Measurements from ENCODE around the gene KLHL2.
"Not testable (repeated sequence)": the region's sequence is repeated elsewhere in the genome, so short reads cannot be mapped to it uniquely, and the experiment has no call there.

The KLHL2 gene

GRCh38 chr4:165203541-165204461 lies 3.6 kb upstream of the KLHL2 start:
- DNase-seq (ENCODE audit: low read depth) = no peak

DNA sequence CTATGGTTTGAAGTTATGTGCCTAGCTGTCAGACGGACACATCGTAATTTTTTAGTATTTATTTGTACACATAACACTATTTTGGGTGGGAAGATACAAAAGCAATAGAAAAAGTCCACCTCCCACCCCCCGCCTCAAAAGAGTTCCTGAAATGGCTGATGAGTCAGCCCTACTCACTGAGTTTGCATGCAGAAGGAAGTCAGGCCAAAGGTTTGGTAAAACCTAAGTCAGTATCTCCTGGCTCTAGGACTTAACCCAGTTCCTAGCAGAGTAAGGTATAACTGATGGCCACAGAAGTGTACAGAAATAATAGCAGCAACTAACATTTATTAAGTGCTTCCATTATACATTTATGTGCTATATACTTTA lies 2.9 kb upstream of the KLHL2 start:
- no peak for DNase-seq (ENCODE audit: low read depth)

- DNase-seq (ENCODE audit: low read depth) = no peak
Measured at GRCh38 chr4:165207016-165207430, 338 bp upstream of the KLHL2 start.

- no peak for DNase-seq (ENCODE audit: low read depth)
Measured at GRCh38 chr4:165208221-165208652, 876 bp downstream of the KLHL2 start.

GRCh38 chr4:165208741-165209388 lies 1.5 kb downstream of the KLHL2 start:
- no peak for DNase-seq (ENCODE audit: low read depth)

- no peak for DNase-seq (ENCODE audit: low read depth)
Measured at GRCh38 chr4:165209796-165210195, 2.4 kb downstream of the KLHL2 start.

GRCh38 chr4:165210566-165210965 lies 3.2 kb downstream of the KLHL2 start:
- DNase-seq (ENCODE audit: low read depth) = no peak

DNA sequence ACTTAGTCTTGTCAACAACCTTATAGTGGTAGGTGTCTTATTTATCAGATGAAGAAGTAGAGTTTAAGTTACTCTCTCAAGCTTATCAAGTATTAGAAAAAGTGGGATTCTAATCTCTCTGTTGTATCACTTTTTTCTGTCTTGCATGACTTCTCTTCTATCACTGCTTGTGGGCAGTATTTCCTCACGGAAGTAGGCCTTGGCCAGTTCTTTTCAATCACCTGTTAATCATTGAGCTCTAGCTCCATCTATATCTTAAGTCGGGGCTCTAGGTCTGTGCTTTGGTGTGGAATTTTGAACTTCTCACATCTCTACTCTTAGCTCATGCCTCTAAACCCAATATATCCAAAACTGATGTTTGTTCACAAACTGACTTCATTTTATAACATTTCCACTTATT lies 5.3 kb downstream of the KLHL2 start:
- not testable (repeated sequence) for DNase-seq (ENCODE audit: low read depth)

- DNase-seq (ENCODE audit: low read depth) = not testable (repeated sequence)
Measured at GRCh38 chr4:165213404-165213803, 6.0 kb downstream of the KLHL2 start.

DNA sequence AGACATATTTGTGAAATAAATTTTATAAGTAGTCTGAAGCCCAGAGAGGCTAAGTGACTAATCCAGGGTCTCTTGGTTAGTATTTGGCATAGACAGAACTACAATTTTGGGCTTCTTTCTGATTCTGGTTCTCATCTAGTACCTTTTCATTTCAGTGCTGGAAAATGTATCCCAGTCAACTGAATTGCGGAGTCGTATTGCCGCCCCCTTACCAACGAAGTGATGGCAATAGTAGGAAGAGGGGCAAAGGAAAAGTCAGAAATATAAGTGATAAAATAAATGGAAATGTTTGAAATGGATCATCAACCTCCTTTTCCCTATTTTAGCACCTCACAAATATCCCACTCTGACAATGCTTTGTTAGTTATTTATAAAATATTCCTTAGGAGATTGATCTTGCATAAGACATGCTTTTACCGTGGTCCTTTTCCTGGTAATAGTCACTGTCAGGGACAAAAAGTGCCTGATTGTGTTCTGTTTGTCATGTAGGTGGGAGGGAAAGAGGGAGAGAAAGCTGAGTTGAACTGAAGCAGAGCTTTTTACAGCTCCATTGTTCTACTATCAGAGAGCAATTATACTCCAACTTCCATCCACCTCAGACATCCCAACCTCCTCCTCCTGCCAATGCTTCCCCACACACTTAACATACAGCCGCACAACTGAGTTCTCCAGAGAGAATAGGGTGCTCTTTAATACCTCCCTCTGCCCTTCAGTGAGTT lies 6.8 kb downstream of the KLHL2 start:
- not testable (repeated sequence) for DNase-seq (ENCODE audit: low read depth)

- DNase-seq (ENCODE audit: low read depth) = peak; percentile 61
Measured at GRCh38 chr4:165215034-165215751, 7.8 kb downstream of the KLHL2 start.

DNA sequence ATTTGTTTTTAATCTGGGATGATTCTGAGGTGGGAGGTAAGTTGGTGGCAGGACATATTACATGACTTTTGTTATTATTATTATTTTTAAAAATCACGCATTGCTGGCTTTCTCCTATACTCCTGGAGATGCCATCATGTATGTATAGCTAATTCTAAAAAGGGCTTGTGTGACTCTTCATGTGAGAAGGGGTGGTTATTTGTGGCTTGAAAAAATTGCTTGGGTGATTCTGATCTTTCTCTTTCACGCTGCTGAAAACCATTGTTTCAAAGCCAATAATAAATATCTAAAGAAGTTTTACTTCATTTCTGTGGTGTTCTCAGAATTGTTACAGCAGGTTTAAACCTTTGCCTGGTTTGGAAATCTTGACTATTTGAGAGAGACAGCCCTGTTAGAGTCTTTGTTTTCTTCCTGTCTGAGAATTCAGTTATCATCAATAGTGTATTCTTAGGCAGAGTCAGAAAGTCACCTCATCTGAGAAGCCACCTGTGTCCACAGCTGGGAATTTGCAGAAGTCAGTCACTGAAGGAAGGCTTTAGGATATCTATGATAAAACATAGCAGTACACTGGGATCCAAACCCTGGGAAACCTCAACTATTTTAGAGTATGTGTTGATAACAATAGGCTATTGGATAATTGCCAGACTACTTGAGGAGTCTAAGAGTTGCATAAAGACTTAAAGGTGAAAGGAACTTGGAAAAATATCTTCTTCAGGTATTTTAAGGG lies 8.6 kb downstream of the KLHL2 start:
- DNase-seq (ENCODE audit: low read depth) = not testable (repeated sequence)

DNA sequence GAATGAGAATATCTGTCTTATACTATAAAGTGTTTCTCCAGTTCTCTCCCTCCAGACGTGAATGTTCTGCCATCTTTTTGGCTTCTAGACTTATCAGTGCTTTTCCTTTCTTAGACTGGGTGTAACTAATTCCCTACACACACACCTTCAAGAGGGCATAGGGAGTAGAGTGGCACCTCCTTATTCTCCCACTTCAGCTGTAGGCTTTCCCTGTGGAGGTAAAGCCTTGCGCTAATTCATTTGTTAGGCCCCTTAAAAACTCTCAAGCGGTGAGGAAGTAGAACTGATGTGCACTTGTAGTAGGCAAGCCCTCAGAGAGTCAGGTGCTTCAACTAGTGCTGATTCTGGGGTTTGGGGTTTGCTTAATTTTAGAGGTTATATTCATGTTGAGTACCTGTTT lies 10.0 kb downstream of the KLHL2 start:
- no peak for DNase-seq (ENCODE audit: low read depth)

DNA sequence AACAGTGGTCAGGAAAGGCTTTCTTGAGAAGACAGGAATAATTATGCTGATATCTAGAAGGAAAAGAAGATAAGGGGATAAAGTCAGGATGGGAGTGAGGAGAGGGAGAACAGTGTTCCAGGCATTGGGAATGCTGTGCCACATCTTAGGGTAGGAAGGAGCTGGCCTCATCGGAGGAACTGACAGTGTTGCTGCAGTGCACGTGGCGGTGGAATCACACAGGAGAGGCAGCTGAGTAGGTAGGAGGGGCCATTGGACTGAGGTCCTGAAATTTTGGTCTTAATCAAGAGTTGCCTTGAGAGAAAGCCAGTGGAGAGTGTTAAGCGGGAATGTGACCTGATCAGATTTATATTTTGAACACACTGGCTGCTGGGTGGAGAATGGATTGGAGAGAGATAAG lies 13.9 kb downstream of the KLHL2 start:
- not testable (repeated sequence) for DNase-seq (ENCODE audit: low read depth)

DNA sequence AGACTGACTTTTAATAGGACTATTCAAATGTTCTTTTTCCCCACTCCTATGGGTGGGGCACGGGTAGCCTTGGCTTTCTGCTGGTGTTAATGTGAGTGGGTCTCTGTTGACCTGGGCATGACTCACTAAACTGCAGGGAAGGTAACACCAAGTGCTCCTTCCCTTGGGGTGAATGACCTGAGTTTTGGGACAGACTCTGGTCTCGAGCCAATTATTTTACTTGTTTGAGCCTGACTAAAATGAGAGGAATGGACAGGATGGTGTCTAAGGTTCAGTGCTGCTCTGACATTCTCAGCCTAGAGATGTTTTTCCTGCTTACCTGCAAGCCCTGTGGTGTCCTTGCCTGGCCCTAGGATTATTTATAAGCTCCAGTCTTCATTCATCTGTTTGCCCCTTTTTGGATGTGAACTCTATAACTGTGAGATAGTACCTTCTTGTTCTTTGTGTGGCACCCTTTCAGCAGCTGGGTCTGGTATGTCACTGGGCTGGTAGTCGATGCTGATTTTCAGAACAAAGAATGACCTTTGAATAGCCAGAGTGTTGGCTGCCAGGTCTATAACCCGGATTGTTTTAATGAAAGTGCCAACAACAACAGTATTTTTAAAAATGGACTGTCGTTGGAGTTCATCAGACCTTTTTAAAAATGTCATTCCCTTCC lies 14.8 kb downstream of the KLHL2 start:
- DNase-seq (ENCODE audit: low read depth) = not testable (repeated sequence)

DNA sequence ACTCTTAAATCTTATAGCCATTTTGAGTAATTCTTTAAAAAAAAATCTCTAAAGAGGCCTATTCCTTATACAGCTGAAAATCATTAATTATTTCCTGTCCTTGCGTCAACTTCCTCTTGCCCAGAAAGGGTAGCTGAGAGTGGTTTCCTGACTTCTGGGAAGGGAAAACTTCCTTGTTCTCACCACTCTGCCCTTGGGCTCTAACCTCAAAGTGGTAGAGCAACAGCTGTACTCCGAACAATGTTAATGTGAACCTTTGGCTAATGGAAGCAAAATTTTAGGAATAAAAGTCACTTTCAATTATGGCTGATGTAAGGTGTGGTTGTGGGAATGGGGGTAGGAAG lies 15.3 kb downstream of the KLHL2 start:
- no peak for DNase-seq (ENCODE audit: low read depth)

DNA sequence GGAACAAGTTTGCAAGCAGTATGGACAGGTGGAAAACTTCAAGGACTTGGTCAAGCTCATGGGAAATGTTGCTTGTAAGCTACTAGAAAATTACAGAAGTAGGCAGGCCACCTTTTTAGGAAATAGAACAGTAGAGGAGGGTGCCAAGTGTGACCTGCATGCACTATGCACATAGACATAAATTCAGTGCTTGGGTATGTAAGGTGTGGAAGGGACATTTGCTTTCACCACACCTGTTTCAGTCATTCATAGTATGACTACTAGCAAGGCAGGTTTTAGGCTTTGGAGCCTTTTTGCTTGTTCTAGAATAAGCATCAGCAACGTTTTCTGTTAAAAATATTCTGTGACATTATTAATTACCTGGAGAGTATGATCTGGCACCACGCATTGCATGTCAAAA lies 20.0 kb downstream of the KLHL2 start:
- not testable (repeated sequence) for DNase-seq (ENCODE audit: low read depth)

- not testable (repeated sequence) for DNase-seq (ENCODE audit: low read depth)
Measured at GRCh38 chr4:165229490-165230200, 22.3 kb downstream of the KLHL2 start.

DNA sequence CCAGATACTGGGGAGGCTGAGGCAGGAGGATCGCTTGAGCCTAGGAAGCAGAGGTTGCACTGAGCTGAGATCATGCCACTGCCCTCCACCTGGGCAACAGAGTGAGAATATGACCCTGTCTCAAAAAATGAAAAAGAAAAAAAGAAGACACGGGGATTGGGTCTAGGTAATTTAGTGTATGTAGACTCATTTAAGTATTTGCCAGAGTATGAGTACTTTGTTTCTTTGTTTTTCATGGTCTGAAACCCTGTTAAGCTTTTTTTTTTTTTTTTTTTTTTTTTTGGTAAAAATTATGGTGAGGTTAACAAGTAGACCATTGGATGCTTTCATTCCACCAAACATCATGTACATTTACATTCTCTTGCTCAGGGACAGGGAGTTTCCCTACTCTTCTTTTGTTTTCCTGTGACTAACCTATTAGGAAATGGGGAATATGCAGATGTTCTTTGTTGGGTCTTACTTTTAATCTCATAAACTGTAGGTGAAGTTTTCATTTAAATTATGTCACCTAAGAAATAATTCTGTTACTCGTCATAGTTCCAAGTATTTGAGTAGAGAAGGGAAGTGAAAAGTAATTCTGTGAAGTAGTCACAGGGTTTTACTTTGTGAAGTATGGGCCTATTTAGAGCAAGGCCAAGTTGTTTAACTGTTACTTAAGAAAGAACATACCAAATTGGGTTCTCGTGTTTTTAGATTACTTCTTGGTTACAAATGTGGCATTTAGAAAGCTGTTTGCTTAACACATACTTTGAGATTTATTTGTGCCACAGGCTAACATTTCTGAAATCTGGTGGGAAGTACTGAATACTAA lies 25.5 kb downstream of the KLHL2 start:
- not testable (repeated sequence) for DNase-seq (ENCODE audit: low read depth)
